Left ventricle myocardium inferior (tissue), 1 donor: ENCODE measurements around the gene SYNPO2. TPM values are rescaled to one million over a fixed set of nuclear protein-coding genes. Genes with fewer than 3 reads are reported as not detected.
A peak's percentile ranks its signal among the peaks of the same experiment; 100 is the strongest.

ENCODE experiments used
- DNase-seq: peaks from one replicate; pipeline ENCODE4 v3.0.0-alpha.2; 2020
- H3K27ac ChIP-seq: fragments of 200-600 bp; replicated peaks from 2 replicates; pipeline ENCODE4 v1.8.0; 2021
- H3K27me3 ChIP-seq: fragments of 200-600 bp; 2 replicates; pipeline ENCODE4 v1.8.0; 2021; ENCODE audit warnings: low read depth
- H3K36me3 ChIP-seq: fragments of 200-600 bp; 2 replicates; pipeline ENCODE4 v1.8.0; 2021
- H3K4me1 ChIP-seq: fragments of 200-600 bp; 2 replicates; pipeline ENCODE4 v1.8.0; 2021
- H3K4me3 ChIP-seq: fragments of 200-600 bp; 2 replicates; pipeline ENCODE4 v1.8.0; 2021; ENCODE audit warnings: mild to moderate bottlenecking, moderate library complexity
- H3K9me3 ChIP-seq: fragments of 200-600 bp; replicated peaks from 2 replicates; pipeline ENCODE4 v1.8.0; 2021
- intact Hi-C: fragments of 100-400 bp; cut with micrococcal nuclease; formaldehyde crosslinking; loops from one replicate; pipeline ENCODE4 v1.11.0; 2022
- total RNA-seq: library from RNA; stranded (reverse); fragmentation: NEBNext Ultra II Directional; extraction: Animal tissue kit (Norgen Biotek cat#: 25700); gene quantifications from one replicate; pipeline ENCODE4 v1.2.1, GENCODE V29; 2021
- TF ChIP-seq, protein P1 (sequence below): fragments of 200-600 bp; IDR thresholded peaks from 2 replicates; pipeline ENCODE4 v1.8.0; 2021; ENCODE audit warnings: antibody characterized with exemption, mild to moderate bottlenecking, borderline replicate concordance
- donor health status: DM: no; HTN: yes; CAD: no; lungs with severe emphysema.

SYNPO2 gene
- total RNA-seq, 1 donor from 2014 or later: 239 TPM

DNA sequence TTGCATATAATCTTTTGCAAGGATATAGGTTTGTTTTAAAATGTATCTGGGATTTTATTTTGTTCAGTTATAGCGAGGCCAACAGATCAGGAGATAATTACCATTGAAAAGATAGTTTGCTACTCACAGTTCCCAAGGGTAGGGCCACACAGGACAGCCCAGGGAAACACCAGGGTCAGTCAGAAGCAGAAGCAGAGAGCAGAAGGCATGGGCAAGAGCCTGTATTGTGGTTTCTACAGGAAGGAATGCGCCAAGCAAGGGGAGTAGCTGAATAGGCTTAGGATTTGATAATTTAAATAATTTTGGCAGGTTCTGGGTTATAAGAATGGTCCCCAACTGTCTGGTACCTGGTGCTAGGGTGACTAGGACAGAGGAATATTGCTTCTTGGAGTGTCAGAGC lies 61.6 kb downstream of the SYNPO2 start:
- intact Hi-C loops: no loop called here
- Histone ChIP-seq H3K27ac (peak overlapping the region; percentile 51), H3K4me1 (peaks cover 90% of the 10 kb centered on the region), H3K36me3 (no peaks in the 10 kb centered on the region), H3K27me3 (no peaks in the 10 kb centered on the region), H3K4me3 (no peak overlapping the region), H3K9me3 (no peaks in the 10 kb centered on the region)
- no peak for DNase-seq
- TF ChIP-seq, protein P1, sequence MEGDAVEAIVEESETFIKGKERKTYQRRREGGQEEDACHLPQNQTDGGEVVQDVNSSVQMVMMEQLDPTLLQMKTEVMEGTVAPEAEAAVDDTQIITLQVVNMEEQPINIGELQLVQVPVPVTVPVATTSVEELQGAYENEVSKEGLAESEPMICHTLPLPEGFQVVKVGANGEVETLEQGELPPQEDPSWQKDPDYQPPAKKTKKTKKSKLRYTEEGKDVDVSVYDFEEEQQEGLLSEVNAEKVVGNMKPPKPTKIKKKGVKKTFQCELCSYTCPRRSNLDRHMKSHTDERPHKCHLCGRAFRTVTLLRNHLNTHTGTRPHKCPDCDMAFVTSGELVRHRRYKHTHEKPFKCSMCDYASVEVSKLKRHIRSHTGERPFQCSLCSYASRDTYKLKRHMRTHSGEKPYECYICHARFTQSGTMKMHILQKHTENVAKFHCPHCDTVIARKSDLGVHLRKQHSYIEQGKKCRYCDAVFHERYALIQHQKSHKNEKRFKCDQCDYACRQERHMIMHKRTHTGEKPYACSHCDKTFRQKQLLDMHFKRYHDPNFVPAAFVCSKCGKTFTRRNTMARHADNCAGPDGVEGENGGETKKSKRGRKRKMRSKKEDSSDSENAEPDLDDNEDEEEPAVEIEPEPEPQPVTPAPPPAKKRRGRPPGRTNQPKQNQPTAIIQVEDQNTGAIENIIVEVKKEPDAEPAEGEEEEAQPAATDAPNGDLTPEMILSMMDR: no peak

DNA sequence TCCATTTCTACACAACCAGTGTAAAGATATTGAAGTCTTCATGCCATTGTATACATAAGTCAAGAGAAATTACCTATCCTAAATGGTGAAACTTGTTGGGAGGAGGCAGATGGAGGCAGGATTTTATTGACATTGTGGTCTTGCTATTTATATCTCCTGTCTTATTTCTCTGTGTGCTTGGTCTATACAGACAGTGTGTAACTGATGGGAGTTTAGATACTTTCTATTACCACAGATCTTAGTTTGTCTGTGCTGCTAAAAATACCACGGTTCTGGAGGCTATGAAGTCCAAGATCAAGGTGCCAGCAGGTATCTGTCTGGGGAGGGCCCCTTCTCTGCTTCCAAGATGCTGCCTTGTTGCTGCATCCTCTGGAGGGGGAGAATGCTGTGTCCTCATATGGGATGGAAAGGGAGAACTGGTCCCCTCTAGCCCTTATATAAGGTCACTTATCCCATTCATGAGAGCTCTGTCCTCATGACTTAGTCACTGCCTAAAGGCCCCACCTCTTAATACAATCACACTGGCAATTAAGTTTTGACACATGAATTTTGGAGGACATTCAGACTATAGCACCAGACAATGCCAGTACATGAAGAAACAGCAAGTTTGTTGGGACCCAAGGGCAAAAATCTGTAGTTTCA lies 62.4 kb downstream of the SYNPO2 start:
- TF ChIP-seq, protein P1: no peak
- intact Hi-C loops: no loop called here
- DNase-seq: no peak
- H3K27ac ChIP-seq: peak overlapping the region; percentile 51
- H3K4me1 ChIP-seq: peaks cover 94% of the 10 kb centered on the region
- H3K27me3 ChIP-seq: no peaks in the 10 kb centered on the region
- H3K4me3 ChIP-seq: no peak overlapping the region
- no peaks in the 10 kb centered on the region for H3K36me3 ChIP-seq
- H3K9me3 ChIP-seq: no peaks in the 10 kb centered on the region

DNA sequence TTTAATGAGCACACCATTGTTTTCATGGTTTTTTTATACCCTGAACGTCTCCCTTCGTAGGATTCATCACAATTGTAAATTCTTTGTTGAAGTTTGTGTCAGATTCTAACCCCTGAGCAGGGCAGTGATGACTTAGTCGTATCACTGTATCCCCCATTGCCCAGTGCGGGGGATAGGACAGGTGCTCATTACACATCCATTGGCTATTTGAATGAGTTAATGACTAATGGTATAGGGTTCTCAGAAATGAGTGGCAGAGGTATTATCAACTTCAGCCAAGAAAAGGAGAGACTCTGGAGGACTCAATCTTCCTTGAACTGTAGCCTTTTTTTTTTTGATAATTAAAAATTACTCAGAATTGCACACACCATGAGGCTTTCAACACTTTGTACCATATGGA lies 64.6 kb downstream of the SYNPO2 start:
- DNase-seq: no peak
- no peaks in the 10 kb centered on the region for H3K36me3 ChIP-seq
- intact Hi-C loops: no loop called here
- TF ChIP-seq, protein P1: no peak
- H3K9me3 ChIP-seq: no peaks in the 10 kb centered on the region
- no peaks in the 10 kb centered on the region for H3K27me3 ChIP-seq
- peak overlapping the region; percentile 67 for H3K27ac ChIP-seq
- peaks cover 94% of the 10 kb centered on the region for H3K4me1 ChIP-seq
- no peak overlapping the region for H3K4me3 ChIP-seq

DNA sequence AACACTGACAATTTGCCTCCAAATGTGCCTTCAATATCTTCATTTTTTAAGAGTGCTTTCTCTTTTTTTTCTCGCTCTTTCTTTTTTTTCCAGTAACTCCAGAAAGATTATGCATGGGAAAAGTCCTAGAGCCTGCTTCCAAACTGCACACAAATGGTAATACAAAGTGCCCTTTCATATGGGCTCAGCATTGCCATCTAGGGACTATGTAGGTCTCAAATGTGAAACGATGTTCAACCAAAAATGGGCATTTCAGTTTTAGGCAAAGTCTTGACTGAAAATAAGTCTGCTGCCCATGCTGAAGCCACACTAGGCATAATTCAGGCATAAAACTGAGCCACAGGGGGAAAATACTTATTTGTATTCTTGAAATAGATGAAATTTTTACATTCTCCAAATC lies 65.6 kb downstream of the SYNPO2 start:
- peaks cover 91% of the 10 kb centered on the region for H3K4me1 ChIP-seq
- TF ChIP-seq, protein P1: peak; percentile 8
- DNase-seq: no peak
- intact Hi-C loops: no loop called here
- H3K9me3 ChIP-seq: no peaks in the 10 kb centered on the region
- H3K4me3 ChIP-seq: no peak overlapping the region
- peaks cover 1% of the 10 kb centered on the region for H3K36me3 ChIP-seq
- H3K27me3 ChIP-seq: no peaks in the 10 kb centered on the region
- peak overlapping the region; percentile 67 for H3K27ac ChIP-seq

DNA sequence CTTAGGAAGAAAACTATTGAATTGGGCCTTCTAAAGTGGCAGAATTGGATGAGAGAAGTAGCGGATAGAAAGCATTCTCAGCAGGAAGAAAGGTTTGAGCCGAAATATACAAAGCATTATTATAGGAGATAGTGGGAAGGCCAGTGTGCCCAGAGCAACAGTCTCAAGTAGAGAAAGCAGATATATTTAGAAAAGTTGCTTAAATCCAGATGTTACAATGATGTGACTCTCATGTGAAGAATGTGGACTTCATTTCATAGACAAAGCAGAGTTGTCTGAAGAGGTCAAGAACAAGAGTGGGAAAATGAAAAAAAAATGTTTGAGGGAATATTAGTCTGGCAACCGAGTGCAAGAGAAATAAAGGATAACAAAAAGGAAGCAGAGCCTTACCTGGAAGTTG lies 66.9 kb downstream of the SYNPO2 start:
- Histone ChIP-seq H3K4me3 (no peak overlapping the region), H3K27me3 (no peaks in the 10 kb centered on the region), H3K9me3 (no peaks in the 10 kb centered on the region), H3K4me1 (peaks cover 90% of the 10 kb centered on the region), H3K36me3 (peaks cover 6% of the 10 kb centered on the region), H3K27ac (peak overlapping the region; percentile 67)
- TF ChIP-seq, protein P1: no peak
- no peak for DNase-seq
- intact Hi-C loops: loop anchor here (5.0 kb wide), 1 partner anchor 63 kb away; no protein-coding TSS in a partner anchor
